HG02798 (cell line): ENCODE results near the gene ZNF37A.
"Not testable (repeated sequence)": the region's sequence is repeated elsewhere in the genome, so short reads cannot be mapped to it uniquely, and the experiment has no call there.

Experiments used
- ATAC-seq: cut with Tn5 transposase; IDR thresholded peaks from one replicate; pipeline ENCODE4 v1.9.1; 2021; ENCODE audit warnings: mild to moderate bottlenecking; ENCODE audit not compliant: unreplicated experiment, poor library complexity

ZNF37A gene

DNA sequence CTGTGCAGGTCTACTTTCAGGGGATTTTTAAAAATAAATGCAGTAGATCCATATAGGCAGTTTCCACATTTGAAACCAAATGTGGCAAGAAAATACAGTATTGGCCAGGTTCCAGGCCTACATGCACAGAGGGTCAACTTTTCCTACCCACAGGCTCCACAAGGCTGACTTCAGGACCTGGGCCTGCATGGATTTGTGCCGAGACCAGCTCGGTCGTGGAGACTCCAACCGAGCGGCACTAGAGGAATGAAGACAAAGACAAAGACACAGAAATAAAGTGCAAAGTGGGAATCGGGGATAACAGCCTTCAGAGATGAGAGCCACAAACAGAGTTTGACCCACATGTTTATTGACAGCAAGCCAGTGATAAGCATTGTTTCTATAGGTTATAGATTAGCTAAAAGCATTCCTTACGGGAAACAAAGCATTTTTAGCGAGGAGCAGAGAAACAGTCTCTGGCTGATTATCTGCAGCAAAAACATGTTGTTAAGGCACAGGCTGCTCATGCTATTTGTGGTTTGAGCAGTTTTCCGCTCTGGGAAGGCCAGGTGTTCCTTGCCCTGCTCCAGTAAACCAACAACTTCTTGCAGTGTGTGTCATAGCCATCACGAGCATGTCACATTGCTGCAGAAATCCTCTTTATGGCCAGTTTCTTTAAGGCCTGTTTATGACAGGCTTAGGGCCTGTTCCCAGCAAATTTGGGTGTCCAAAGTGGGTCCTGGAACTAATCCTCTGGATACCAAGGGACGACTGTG lies 52.6 kb downstream of the ZNF37A start:
- no peak for ATAC-seq

DNA sequence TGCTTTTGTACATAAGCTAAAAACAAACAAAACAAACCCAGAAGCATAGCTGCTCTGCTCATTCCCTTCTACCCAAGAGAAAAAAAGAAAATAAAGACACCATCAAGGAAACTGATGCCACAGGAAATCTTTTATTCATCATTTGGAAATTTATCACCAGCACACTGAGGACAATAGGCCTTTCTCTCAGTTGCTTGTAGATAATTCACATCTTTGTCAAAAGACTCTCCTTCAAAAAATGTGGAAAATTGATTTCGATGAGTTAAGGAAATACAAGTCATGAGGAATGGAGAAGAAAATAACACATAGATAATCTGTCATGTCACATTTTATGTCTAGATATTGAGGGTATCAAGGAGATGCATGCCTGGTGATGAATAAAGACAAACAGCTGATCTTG lies 53.5 kb downstream of the ZNF37A start:
- no peak for ATAC-seq

DNA sequence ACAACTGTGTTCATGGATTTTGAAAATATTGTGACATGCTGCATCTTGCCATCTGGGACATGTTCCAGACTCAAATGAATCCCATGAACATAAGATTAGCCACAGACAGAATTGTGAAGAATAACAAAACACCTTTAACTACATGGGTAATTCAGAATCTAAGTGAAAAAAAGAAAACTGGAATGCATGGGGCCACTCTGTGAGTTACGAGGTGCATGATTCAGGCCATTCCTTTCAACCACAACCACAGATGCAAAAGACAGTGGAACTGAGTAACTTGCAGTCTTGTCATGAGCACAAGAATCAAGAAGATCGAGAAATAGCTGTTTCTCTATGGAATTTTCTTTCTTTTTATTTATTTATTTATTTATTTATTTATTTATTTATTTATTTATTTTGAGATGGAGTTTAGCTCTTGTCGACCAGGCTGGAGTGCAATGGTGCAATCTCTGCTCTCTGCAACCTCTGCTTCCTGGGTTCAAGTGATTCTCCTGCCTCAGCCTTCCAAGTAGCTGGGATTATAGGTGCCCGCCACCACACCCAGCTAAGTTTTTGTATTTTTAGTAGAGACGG lies 56.8 kb downstream of the ZNF37A start:
- ATAC-seq: not testable (repeated sequence)

DNA sequence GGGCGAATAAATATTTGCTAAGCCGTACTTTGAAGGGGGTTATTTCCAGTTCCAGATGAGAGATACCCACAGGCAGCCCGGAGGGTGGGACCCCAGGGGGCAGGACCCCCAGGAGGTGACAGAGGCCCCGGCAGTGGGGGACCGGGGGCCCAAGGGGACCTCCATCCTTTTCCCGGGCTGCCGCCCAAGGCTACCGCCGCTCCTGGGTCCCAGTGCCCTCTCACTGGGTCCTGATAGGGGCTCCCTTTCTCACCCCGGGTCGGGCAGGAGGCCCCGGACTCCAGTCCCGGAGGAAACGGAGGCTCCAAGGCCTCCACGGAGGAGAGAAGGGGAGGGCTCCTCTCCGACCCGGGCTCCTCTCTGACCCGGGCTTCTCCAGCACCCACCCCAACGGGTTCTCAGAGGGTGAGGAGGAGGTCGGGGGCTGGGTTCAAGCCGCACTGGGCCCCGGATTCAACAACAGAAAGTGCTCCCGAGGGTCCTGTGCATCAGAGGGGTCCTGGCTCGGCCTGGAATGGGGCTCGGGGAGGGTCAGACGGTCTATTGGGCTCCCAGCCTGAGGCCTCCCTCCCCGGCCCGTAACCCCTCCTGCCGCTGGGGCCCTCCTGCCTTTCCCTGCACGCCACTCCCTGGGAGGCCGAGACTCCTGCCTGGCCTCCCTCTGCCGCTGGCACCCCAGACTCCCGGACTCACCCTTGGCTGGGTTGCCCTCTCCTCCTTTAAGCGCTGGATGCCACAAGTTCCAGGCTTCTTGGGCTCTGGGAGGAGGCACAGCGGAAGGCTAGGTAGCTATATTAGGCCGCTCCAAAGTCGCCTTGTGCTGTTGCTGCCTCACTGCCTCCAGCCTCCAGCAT lies 62.5 kb downstream of the ZNF37A start:
- ATAC-seq: no peak

DNA sequence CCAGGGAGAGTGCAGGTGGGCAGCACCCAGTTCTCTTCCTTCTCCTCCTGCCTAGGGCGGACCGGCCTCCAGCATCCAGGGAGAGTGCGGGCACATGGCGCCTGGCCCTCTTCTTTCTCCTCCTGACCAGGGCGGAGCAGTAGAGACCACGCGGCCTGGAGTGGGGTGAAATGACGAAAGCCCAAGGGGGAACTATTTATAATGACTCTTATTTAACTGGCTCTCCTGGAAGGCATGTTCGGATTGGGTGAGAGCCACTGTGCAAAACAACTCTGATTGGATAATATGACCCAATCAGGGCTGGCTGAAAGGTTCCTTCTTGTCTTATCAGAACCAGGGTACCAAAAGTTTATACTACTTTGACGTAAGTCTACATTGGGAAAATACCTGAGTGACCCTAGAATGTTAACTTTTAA lies 63.1 kb downstream of the ZNF37A start:
- no peak for ATAC-seq

DNA sequence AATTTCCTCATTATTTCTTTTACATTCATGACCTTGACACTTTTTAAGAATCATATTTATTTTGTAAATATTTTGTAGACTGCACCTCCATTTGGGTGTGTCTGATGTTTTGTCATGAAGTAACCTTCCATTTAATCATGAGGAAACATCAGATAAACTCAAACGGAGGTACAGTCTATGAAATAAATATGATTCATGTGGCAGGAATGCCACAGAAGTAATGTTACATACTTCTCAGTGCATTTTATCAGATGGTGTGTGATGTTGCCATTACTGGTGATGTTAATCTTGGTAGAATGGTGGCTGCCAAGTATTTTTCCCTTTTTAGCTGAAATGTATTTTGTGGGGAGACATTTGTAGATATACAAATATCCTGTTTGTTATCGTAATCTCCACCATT lies 64.9 kb downstream of the ZNF37A start:
- ATAC-seq: no peak

DNA sequence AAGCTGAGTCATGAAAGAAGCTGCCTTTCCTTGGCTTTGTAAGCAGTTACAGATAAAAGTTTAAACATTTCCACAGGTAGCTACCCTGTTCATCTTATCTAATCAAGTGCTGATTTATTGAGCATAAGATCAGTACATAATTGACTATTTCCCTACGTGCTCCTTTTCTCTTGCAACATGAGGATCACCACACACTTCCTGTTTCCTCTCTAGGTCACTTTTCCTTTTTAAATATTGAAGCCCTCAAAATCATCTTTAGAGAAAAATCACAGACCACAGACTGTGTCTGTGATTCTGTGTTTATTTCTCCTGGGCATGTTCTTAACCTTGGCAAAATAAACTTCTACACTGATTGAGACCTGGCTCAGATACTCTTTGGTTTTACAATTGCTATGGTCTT lies 69.5 kb downstream of the ZNF37A start:
- ATAC-seq: no peak

DNA sequence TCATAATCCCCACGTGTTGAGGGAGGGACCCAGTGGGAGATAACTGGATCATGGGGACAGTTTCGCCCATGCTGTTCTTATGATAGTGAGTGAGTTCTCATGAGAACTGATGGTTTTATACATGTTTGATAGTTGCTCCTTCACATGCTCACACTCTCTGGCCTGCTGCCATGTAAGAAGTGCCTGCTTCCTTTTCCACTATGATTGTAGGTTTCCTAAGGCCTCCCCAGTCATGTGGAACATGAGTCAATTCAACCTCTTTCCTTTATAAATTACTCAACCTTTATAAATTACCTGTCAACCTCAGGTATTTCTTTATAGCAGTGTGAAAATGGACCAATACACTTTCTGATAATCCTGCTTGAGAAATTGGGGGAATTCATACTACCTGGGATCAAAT lies 80.2 kb downstream of the ZNF37A start:
- no peak for ATAC-seq

DNA sequence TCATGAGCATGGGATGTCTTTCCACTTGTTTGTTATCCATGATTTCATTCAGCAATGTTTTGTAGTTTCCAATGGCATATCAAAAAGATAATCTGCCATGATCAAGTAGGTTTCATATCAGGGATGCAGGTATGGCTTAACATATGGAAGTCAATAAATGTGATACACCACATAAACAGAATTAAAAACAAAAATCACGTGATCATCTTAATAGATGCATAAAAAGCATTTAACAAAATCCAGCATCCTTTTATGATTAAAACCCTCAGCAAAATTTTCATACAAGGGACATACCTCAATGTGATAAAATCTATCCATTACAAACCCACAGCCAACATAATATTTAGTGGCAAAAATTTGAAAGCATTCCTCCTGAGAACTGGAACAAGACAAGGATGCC lies 90.3 kb downstream of the ZNF37A start:
- no peak for ATAC-seq
